IPS-NIHi7 (cell line): Measurements from ENCODE around the gene MYD88.

Experiments
- DNase-seq: peaks from one replicate; pipeline ENCODE4 v3.0.0; 2012; ENCODE audit warnings: mixed read lengths; ENCODE audit errors: extremely low spot score

The MYD88 gene

GRCh38 chr3:38164952-38165721, 26.7 kb downstream of the MYD88 start, which contains the start of gene OXSR1:
TSS of gene OXSR1 (plus strand) at chr3:38165537. CDS start at chr3:38165877, 340 bp downstream.
- DNase-seq = peak; percentile 94

- DNase-seq = peak; percentile 52
Observed at GRCh38 chr3:38165722-38166387, 27.4 kb downstream of the MYD88 start.

- DNase-seq = no peak
Observed at GRCh38 chr3:38167591-38167990, 29.1 kb downstream of the MYD88 start.

- no peak for DNase-seq
Observed at GRCh38 chr3:38168151-38169026, 29.9 kb downstream of the MYD88 start.

GRCh38 chr3:38169027-38169317, 30.5 kb downstream of the MYD88 start:
- DNase-seq = no peak

GRCh38 chr3:38170722-38171121, 32.3 kb downstream of the MYD88 start:
- no peak for DNase-seq

- DNase-seq = no peak
Observed at GRCh38 chr3:38171622-38172021, 33.2 kb downstream of the MYD88 start.

- no peak for DNase-seq
Observed at GRCh38 chr3:38173834-38174418, 35.5 kb downstream of the MYD88 start.

GRCh38 chr3:38177181-38177580, 38.7 kb downstream of the MYD88 start:
- DNase-seq = no peak

GRCh38 chr3:38186781-38187180, 48.3 kb downstream of the MYD88 start:
- no peak for DNase-seq

- no peak for DNase-seq
Observed at GRCh38 chr3:38190481-38190881, 52.0 kb downstream of the MYD88 start.
